HG03457 (cell line): ENCODE measurements around the gene GSK3B.
A peak's percentile ranks its signal among the peaks of the same experiment; 100 is the strongest.

Experiments
- ATAC-seq: cut with Tn5 transposase; IDR thresholded peaks from one replicate; pipeline ENCODE4 v1.9.1; 2021; ENCODE audit warnings: moderate number of reproducible peaks; ENCODE audit not compliant: unreplicated experiment

Gene GSK3B

DNA sequence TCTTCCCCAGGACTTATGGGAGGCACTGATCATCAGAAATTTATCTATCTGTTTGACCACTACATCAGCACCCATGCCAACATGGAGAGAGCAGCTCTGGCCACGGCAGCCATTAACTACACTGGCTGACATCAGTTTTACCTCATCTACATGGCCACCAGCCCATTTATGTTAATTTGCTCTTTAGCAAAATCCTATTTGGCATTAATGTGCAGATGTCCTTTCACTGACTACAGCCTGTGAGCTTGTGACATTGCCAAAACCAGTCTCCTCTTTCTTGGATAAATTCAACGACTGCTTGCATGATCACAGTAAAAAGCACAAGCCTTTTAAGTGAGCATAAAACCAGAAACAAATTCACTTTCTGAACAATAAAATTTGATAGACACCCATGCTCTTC, 264.8 kb downstream of the GSK3B start:
- ATAC-seq = no peak

DNA sequence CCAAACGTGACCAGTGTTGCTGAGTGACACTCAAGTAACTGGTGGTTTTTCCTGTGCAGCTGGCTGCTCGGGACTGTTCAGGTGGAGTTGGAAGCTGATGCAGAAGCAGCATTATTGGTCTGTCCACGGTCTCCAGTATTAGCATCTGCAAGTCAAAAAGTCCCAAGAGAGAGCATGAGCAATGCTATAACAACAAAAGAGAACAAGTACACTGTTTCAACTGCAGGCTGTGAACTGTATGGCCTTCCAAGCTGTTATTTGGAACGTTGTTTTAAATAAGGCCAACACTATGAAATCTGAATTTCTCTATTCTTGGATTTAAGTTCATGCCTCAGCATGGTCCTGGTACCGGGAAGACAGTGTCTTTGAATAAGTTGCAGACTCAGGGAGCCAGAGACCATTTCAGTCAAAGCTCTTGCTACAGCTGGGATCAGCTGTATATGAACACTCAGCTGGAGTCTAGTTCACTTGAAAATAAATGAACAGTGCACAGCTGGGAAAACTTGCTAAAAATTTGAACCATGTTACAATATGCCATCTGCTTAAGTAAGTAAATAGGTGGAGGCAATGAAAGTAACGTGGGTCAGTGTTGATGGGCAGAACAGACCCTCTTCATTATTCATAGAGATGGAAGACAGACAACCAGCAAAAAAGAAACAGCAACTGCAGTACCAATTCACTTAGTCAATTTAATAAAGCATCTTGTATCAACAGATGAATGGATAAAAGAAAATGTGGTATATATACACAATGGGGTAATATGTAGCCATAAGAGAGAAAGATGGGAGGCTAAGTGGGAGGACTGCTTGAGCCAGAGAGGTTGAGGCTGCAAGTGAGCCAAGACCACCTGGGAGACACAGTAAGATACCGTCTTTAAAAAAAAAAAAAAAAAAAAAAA, 267.3 kb downstream of the GSK3B start:
- no peak for ATAC-seq

DNA sequence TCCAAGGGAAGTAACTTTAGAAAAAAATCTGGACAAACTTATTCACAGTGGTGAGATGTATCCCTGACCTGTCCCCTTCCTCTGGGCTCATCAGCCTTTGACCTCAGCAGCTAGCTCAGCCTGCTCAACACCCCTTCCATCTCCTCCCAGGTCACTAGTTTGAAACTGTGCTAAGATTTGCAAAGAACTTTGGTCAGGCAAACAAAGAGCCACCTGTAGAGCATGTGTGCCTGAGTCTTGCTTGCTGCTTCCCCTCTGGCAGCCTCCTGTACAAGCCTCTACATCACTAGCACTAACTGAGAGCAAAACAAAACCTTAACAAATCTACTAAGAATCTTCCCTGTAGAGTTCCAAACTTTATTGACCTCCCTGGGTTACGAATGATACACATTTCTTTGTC, 268.4 kb downstream of the GSK3B start:
- no peak for ATAC-seq

DNA sequence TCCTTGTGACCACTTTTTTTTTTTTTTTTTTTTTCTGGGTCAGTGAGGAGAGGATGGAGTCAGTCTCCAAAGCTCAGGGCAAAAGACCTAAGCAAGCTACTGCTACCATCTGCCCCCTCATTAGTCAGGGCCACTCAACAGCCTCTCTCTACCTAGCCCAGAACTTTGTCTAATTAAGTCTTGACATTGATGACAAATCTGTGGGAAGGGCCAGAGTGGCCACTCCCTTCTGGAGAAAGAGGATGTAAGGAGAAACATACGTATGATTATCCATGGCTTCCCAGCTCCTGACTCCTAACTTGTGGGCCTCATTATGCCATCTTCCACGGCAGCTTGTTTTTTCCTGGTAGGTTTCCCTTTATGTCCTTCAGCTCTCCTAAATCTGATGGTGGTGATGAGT, 274.4 kb downstream of the GSK3B start:
- ATAC-seq = no peak

DNA sequence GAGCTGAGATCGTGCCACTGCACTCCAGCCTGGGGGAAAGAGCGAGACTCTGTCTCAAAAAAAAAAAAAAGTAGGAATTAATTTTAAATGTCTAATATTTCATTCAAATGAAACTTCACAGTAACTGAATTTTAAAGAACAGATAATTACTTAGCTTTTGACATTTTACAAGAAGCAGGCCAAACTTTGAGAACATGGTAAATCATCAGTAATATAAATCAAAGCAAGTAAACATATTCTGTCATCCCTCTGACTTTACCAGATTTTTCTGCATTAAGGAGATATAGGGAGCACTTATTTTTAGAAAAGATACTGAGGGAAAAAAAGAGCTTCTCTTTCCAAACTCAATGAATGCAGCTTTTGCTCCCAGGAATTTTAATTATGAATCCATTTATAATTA, 275.3 kb downstream of the GSK3B start:
- no peak for ATAC-seq

DNA sequence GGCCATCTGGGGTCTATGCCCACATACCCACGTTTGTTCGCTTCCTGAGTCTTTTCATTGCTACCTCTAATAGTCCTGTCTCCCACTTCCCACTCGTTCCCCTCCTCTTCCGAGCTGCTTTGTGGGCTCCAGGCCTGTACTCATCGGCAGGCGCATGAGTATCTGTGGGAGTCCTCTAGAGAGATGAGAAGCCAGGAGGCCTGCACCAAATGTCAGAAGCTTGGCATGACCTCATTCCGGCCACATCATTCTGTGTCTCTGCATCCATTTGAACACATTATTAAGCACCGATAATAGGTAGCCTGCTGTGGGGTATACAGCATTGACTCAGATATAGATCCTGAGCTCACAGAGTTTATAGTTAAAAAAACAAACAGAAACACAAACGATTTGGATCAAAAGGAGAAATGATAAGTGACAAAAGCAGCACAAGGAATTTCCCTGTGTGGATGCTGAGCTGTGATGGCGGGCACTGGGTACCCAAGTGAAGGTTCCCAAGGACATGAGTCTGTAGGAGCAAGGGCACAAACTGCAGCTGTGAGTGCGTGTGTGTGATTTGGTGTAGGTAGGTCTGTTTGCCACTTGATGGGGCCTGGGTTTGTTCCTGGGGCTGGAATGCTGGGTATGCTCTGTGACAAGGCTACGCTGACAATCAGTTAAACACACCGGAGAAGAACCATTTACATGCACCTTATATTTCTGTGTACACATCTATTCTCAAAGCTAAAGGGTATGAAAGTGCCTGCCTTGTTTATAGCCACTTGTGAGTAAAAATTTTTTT, 276.5 kb downstream of the GSK3B start:
- ATAC-seq = no peak

DNA sequence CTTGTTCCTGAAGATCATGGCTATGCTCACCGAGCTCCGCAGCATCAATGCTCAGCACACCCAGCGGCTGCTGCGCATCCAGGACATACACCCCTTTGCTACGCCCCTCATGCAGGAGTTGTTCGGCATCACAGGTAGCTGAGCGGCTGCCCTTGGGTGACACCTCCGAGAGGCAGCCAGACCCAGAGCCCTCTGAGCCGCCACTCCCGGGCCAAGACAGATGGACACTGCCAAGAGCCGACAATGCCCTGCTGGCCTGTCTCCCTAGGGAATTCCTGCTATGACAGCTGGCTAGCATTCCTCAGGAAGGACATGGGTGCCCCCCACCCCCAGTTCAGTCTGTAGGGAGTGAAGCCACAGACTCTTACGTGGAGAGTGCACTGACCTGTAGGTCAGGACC, 277.2 kb downstream of the GSK3B start:
- no peak for ATAC-seq

DNA sequence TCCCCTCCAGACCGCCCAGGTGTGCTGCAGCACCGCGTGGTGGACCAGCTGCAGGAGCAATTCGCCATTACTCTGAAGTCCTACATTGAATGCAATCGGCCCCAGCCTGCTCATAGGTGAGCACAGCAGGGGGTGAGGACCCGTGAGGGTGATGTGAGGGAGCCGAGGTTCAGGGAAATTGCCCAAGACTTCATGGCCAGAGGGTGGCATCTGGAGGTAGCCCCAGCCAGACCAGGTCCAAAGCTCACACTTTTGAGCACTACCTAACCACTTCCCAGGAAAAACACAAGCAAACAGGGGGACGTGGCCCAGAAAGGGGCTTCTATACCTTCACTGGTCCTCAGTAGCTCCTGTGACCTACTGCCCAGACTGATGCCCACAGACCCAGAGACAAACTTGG, 278.5 kb downstream of the GSK3B start:
- ATAC-seq = no peak

DNA sequence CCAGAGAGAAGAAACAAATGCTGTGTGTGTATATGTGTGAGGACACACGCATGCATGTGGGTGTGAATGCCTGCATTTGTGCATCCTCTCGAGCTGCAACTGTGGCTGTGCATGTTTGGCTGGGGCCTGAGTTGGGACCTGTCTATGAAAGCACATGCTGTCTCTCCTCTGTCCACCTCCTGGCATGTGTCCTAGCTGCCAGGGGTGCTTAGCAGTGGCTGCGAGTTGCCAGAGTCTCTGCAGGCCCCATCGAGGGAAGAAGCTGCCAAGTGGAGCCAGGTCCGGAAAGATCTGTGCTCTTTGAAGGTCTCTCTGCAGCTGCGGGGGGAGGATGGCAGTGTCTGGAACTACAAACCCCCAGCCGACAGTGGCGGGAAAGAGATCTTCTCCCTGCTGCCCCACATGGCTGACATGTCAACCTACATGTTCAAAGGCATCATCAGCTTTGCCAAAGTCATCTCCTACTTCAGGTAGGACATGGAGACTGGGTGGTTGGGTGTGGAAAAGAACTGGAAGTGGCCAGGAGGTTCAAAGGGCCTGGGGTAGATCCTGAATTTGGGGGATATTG, 281.7 kb downstream of the GSK3B start:
- no peak for ATAC-seq

DNA sequence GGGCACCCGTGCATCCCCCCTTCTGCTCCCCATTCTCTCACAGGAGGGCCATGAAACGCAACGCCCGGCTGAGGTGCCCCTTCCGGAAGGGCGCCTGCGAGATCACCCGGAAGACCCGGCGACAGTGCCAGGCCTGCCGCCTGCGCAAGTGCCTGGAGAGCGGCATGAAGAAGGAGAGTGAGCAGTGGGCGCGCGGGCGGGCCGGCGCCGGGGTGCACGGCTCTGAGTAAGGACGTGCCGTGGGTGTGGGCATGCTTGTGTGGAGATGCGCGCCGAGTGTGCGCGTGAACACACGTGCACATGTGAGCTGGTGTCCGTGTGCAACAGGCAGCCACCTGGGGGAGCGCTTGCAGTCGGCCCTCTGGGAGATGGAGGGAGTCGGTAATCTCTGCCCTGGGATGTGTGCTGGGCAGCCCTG, 284.2 kb downstream of the GSK3B start:
- peak; percentile 85 for ATAC-seq

DNA sequence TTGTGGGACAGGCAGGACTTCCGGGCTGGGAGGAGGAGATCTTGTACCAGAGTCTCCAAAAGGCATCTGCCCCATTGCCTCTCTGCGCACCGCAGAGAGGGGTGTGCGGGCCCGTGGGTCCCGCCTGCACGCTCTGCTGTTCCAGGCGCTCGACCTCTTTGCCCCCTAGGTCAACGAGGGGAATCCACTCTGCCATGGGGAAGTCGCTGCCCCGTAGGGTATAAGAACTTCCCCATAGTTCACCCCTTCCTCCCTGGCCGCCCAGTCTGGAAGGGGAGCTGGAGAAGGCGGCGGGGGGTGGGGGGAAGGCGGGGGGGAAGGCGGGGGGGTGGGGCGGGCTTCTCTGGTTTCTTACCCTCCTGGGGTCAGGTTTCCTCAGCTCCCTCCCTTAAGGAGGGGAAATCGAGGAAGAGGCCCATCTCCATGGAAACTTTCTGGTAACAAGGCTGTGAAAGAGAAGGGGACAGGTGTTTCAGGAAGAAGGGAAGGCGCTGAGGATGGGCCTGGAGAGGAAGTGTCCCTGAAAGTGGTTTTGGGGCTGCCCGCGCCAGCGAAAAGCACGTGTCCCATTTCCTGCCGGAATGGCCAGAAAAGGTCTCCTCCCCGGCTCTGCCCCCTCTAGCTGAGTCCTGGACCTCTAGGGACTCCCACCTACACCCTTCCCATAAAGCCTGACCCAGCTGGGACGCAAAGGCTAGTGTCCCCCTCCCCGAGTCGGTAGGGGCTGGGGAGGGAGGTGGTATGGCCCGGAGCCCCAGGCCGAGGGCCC, 284.8 kb downstream of the GSK3B start:
- peak; percentile 31 for ATAC-seq

DNA sequence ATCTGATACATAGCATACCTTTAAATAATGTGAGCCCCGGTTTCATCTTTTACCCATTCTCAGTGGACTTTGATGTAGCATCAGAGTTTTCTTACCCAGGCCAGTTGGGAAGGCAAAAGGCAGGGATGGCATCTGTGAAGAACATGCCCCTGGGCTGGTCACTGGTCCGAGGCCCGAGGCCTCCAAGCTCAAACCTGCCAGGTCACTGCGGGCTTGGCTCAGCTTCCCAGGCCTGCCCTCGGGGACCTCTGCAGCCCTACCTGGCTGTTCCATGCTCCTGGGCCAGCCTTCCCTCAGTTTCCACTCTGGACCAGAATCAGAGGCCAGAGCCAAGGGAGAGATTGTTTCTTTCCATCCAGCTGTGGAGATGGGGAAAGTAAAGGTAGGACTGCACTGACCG, 285.4 kb downstream of the GSK3B start:
- ATAC-seq = no peak

DNA sequence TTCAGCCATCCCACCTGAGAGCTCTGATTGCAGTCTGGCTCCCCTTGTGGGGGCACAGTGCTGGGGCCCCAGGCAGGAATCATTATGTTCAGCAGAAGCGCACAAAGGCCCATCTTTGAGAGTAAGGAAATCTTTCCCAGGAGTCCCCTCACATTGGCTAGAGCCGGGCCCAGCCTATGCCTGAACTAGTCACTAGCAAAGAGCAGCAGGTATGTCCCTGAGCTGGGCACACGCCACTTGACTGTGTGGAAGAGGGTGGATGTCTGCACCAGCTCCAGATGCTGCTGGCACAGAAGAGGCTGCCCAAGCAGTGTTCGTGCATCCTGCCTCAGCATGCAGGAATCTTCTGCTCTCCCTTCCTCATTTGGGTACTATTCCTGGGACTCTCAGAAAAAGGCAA, 286.0 kb downstream of the GSK3B start:
- ATAC-seq = no peak

DNA sequence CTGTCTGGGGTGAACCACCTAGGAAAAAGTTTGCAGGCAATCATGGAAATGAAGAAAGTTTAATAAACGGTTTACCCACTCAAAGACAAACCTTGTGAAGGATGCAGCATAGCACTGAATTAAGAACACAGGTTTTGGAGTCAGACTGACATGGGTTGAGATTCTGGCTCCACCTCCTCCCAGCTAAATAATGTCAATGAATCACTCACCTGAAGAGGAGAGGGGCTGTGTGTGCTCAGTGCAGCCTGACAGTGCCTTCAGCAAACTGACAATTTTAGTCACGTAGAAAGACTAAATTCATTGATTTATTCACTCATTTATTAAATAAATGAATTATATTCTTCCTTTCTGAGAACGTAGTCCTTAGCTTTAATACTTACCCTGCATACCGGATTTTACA, 293.4 kb downstream of the GSK3B start:
- no peak for ATAC-seq

DNA sequence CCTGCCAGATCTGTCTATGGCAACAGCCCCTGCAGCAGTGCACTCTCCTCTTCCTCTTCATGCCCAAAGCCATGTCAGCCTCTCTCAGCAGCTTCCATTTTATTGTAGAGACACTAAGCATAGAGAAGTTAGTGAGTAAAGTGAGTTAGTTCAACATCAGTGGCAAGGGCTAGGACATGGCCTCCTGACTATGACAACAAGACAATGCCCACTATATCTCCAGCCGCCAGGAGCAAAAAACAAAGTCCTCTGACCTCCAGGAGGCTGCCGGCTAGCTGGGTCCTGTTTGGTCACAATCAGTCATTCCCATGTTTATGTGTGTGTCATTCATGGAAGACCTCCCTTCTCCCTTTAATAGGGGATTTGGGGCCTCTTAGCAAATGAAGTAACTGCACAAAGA, 297.5 kb downstream of the GSK3B start:
- ATAC-seq = no peak

DNA sequence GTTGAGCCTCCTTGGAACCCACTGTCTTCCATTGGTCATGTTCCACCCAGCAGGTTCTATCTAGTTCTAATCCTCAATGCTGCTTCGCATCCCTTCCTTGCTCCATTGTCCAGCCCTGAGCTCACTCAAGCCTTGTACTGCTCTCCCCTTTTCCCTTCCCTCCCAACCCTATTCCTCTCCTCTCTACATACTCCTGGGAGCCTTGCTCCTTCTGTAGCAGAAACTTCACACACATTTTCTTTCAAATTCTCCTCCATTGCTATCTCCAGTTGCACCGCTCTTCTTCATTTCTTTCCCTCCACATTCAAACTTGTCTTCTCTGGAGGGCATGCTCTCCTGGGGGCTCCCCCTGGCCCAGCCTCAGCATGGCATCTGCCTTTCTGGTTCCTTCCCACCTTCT, 297.9 kb downstream of the GSK3B start:
- ATAC-seq = no peak

DNA sequence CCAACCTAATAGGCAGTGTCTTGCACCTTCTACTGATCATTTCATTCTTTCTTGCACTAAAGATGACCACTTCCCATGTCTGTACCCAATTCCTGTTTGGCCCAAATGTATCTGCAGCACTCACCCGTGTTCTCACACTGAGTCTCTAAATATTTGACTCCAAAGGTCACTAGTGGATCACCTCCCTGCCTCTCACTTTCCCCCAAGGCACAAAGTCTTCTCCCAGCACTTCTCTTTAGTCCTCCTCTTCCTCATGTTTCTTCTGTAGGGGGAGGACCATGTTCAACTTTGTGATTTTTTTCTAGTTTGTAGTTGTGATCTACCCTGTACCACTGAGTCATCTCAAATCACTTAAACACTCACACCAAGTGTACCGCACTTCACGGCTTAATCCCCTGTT, 298.4 kb downstream of the GSK3B start:
- ATAC-seq = no peak

DNA sequence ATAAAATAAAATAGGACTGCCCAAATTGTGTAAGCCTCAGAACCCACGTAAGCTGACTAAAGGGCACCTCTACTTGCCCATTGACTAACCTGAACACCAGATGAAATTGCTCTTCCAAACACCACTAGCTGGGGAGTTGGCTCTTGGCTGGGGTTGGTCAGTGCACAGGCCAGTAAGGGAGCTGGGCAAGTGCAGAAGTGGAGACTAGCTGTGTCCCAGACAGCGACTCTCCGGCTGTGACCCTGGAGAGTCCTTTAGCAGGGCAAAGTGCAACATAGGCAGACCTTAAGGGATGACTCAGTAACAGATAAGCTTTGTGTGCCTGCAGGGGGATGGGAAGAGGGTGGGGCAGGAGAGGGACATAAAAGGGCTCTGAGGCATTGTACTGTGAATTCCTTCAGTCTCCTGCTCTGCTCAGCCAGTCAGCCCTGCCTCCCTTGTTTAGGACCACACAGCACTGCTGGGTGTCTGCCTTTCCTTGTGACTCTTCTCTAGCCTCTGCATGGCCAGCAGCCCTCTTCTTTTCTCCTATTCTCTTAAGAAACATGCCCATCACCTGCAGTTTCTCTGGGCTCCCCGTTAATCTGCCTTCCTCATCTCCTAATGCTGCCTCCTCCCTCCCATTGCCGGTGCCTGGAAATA, 299.2 kb downstream of the GSK3B start:
- no peak for ATAC-seq

DNA sequence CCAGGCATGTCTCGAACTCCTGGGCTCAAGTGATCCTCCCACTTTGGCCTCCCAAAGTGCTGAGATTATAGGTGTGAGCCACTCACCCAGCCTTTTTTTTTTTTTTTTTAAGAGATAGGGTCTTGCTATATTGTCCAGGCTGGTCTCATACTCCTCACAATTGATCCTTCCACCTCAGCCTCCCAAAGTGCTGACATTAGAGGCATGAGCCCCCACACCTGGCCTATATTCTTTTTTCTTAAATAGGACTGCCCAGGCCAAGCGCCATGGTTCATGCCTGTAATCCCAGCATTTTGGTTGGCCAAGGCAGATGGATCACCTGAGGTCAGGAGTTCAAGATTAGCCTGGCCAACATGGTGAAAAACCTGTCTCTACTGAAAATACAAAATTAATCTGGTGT, 299.8 kb downstream of the GSK3B start:
- no peak for ATAC-seq

DNA sequence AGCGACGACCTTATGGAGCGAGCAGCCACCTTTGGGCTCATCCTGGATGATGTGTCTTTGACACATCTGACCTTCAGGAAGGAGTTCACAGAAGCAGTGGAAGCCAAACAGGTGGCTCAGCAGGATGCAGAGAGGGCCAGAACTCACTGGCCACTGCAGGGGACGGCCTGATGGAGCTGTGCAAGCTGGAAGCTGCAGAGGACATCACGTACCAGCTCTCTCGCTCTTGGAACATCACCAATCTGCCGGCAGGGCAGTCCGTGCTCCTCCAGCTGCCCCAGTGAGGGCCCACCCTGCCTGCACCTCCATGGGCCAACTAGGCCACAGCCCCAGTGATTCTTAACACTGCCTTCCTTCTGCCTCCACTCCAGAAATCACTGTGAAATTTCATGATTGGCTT, 302.0 kb downstream of the GSK3B start:
- no peak for ATAC-seq

DNA sequence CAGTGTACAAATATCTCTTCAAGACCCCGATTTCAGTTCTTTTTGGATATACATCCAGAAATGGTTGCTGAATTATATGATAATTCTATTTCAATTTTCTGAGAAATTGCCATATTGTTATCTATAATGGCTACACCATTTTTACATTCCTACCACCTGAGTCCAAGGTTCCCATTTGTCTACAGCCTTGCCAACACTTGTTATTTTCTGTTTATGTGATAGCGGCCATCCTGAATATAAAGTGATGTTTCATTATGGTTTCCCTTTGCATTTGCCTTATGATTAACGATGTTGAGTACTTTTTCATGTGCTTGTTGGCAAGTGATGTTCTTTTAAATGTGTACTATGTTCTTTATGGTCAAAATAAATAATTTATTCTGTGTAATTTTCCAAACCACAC, 303.9 kb downstream of the GSK3B start:
- no peak for ATAC-seq
